ENCODE data around the gene TMEM120B. TPM values are rescaled to one million over a fixed set of nuclear protein-coding genes. Genes with fewer than 3 reads are reported as not detected.
A peak's percentile ranks its signal among the peaks of the same experiment; 100 is the strongest.

Gene TMEM120B
- total RNA-seq, 2 donors from 2014 or later, result 13.2 to 14.2 TPM

GRCh38 chr12:121798787-121799155, 86.2 kb downstream of the TMEM120B start:
- intact Hi-C loops (cut with DNase I), result loop anchor here (10.0 kb wide), 1 partner anchor 86 kb away; the partner anchor contains the start of gene PSMD9
- no peaks in the 10 kb centered on the region for H3K9me3 ChIP-seq
- DNase-seq, result no peak
- TF ChIP-seq, protein P1, sequence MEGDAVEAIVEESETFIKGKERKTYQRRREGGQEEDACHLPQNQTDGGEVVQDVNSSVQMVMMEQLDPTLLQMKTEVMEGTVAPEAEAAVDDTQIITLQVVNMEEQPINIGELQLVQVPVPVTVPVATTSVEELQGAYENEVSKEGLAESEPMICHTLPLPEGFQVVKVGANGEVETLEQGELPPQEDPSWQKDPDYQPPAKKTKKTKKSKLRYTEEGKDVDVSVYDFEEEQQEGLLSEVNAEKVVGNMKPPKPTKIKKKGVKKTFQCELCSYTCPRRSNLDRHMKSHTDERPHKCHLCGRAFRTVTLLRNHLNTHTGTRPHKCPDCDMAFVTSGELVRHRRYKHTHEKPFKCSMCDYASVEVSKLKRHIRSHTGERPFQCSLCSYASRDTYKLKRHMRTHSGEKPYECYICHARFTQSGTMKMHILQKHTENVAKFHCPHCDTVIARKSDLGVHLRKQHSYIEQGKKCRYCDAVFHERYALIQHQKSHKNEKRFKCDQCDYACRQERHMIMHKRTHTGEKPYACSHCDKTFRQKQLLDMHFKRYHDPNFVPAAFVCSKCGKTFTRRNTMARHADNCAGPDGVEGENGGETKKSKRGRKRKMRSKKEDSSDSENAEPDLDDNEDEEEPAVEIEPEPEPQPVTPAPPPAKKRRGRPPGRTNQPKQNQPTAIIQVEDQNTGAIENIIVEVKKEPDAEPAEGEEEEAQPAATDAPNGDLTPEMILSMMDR (IDR thresholded peaks at IDR 0.05), result no peak
- no peak for TF ChIP-seq POLR2A (IDR thresholded peaks at IDR 0.05)
- no peaks in the 10 kb centered on the region for H3K36me3 ChIP-seq (replicated peaks in 1 of 2; ENCODE audit: insufficient read depth in 1 of 2, low read depth in 2 of 2)
- no peak for ATAC-seq
- H3K4me3 ChIP-seq, result no peak overlapping the region
- no peaks in the 10 kb centered on the region for H3K27me3 ChIP-seq
- WGBS, 2 donors, result 18 to 27% methylated on average over 10 of the region's 10 CpGs
- peaks cover 70% of the 10 kb centered on the region for H3K4me1 ChIP-seq
- peak overlapping the region; percentile 96 to 100 (median 100) for H3K27ac ChIP-seq

GRCh38 chr12:121799156-121799841, 86.7 kb downstream of the TMEM120B start:
- no peaks in the 10 kb centered on the region for H3K36me3 ChIP-seq (replicated peaks in 1 of 2; ENCODE audit: insufficient read depth in 1 of 2, low read depth in 2 of 2)
- no peak for TF ChIP-seq POLR2A (IDR thresholded peaks at IDR 0.05)
- TF ChIP-seq, protein P1 (IDR thresholded peaks at IDR 0.05), result no peak
- H3K27ac ChIP-seq, result peak overlapping the region; percentile 96 to 100 (median 100)
- WGBS, 2 donors, result 10 to 18% methylated on average over 11 to 28 of the region's 30 CpGs
- peak; percentile 60 to 79 (median 72) for DNase-seq
- no peaks in the 10 kb centered on the region for H3K9me3 ChIP-seq
- intact Hi-C loops (cut with DNase I), result loop anchor here (10.0 kb wide), 1 partner anchor 86 kb away; the partner anchor contains the start of gene PSMD9
- H3K27me3 ChIP-seq, result no peaks in the 10 kb centered on the region
- H3K4me1 ChIP-seq, result peaks cover 64% of the 10 kb centered on the region
- ATAC-seq, result peak; percentile 8
- H3K4me3 ChIP-seq, result no peak overlapping the region

DNA sequence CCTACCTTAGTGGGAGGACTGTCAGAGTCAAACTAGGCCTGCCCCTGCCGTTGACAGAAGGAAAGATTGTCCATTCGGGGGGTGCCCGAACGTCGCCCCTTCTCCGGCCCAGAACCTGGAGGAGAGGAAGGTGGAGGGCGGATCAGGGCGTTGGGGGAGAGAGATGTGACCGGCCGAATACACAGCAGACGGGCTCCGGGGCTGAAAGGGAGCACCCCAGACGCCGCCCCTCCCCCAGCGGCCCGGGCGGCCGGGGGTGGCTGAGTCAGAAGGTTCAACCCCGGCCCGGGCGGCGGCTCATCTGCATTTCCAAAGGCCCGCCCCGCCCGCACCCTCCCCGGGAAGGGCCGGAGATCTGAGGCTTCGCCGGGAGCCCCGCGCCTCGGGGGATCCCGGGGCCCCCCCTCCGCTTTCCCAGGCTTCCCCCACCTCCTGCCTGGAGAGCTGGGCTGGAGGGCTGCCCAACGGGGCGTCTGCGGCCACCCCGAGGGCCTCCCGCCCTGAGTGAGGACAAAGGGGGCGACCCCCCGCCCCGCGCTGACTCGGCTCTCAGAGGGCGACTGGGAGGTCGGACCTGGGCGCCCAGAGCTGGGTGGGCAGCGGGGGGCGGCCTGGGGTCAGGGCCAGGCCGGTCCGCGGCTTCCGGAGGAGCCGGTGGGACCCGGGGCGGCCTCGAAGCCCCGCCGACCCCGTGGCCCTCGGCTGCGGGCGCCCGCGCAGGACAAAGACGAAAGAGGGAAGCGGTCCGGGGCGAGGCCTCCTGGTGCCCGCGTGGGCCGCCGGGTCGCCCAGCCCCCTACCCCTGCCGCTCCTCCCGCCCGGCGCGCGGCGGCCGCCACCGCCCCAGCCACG, 87.5 kb downstream of the TMEM120B start:
- H3K27ac ChIP-seq, result peak overlapping the region; percentile 96 to 100 (median 100)
- ATAC-seq (peak; percentile 43), DNase-seq (peak; percentile 88 to 91 (median 90))
- WGBS, 2 donors, result 1% methylated on average over 66 of the region's 84 CpGs; no CpG with 5 or more reads in 1 of the 2 donors
- H3K4me1 ChIP-seq, result peaks cover 57% of the 10 kb centered on the region
- intact Hi-C loops (cut with DNase I), result loop anchor here (10.0 kb wide), 1 partner anchor 85 kb away; the partner anchor contains the start of gene PSMD9
- peak; percentile 62 to 67 (median 65) for TF ChIP-seq POLR2A (IDR thresholded peaks at IDR 0.05)
- TF ChIP-seq, protein P1 (IDR thresholded peaks at IDR 0.05), result no peak
- no peaks in the 10 kb centered on the region for H3K27me3 ChIP-seq
- peak overlapping the region in 1 of 2 donors; percentile 17 for H3K4me3 ChIP-seq
- H3K9me3 ChIP-seq, result no peaks in the 10 kb centered on the region
- H3K36me3 ChIP-seq (replicated peaks in 1 of 2; ENCODE audit: insufficient read depth in 1 of 2, low read depth in 2 of 2), result no peaks in the 10 kb centered on the region

- H3K36me3 ChIP-seq (replicated peaks in 1 of 2; ENCODE audit: insufficient read depth in 1 of 2, low read depth in 2 of 2), result no peaks in the 10 kb centered on the region
- peaks cover 51% of the 10 kb centered on the region for H3K4me1 ChIP-seq
- 1% methylated on average over 22 to 56 of the region's 86 CpGs for WGBS, 2 donors
- peak overlapping the region; percentile 37 to 42 for H3K4me3 ChIP-seq
- intact Hi-C loops (cut with DNase I), result no loop called here
- H3K27ac ChIP-seq, result peak overlapping the region; percentile 96 to 100 (median 100)
- peak; percentile 20 for ATAC-seq
- peak; percentile 83 to 87 (median 86) for DNase-seq
- TF ChIP-seq POLR2A (IDR thresholded peaks at IDR 0.05), result peak; percentile 68 to 81 (median 77)
- TF ChIP-seq, protein P1 (IDR thresholded peaks at IDR 0.05), result no peak
- H3K9me3 ChIP-seq, result no peaks in the 10 kb centered on the region
- no peaks in the 10 kb centered on the region for H3K27me3 ChIP-seq
Observed at GRCh38 chr12:121800694-121801594, 88.4 kb downstream of the TMEM120B start.

All from body of pancreas (tissue), 4 donors.